H1 (cell line): ENCODE results near the gene KRTAP10-7. TPM values are rescaled to one million over a fixed set of nuclear protein-coding genes. Genes with fewer than 3 reads are reported as not detected.

ENCODE experiments used
- CHD2 ChIP-seq: IDR thresholded peaks from 2 replicates; pipeline ENCODE4 v1.6.1; 2012; ENCODE audit warnings: low read length, improper control_type of control experiment
- CHD7 ChIP-seq: fragments of 300-600 bp; sonication (generic); IDR thresholded peaks from 2 replicates; pipeline ENCODE4 v1.7.1; 2012; ENCODE audit warnings: low read length, moderate library complexity, mild to moderate bottlenecking, inconsistent platforms; ENCODE audit not compliant: insufficient replicate concordance
- MAFK ChIP-seq: IDR thresholded peaks from 2 replicates; pipeline ENCODE4 v1.6.1; 2012; ENCODE audit warnings: low read depth, mild to moderate bottlenecking, improper control_type of control experiment, low read length
- SAP30 ChIP-seq: fragments of 300-600 bp; sonication (generic); IDR thresholded peaks from 2 replicates; pipeline ENCODE4 v1.7.1; 2012; ENCODE audit warnings: low read length, moderate library complexity, mild to moderate bottlenecking, inconsistent platforms; ENCODE audit not compliant: insufficient read depth, insufficient replicate concordance
- SP1 ChIP-seq: IDR thresholded peaks from 2 replicates; pipeline ENCODE4 v1.6.1; 2011; ENCODE audit warnings: low read depth, low read length
- SP2 ChIP-seq: IDR thresholded peaks from 2 replicates; pipeline ENCODE4 v1.6.1; 2012; ENCODE audit warnings: mild to moderate bottlenecking, low read length, inconsistent platforms
- SRF ChIP-seq: IDR thresholded peaks from 2 replicates; pipeline ENCODE4 v1.6.1; 2011; ENCODE audit warnings: mild to moderate bottlenecking, low read depth, low read length, moderate library complexity
- TAF1 ChIP-seq: IDR thresholded peaks from 2 replicates; pipeline ENCODE4 v1.6.1; 2011; ENCODE audit warnings: mild to moderate bottlenecking, low read depth, low read length
- polyA plus RNA-seq, 7 experiments: library from polyadenylated mRNA; depleted of rRNA in 3 of 7; stranded (reverse) in 5 of 7; unstranded in 2 of 7; fragments of >200 nt in 5 of 7; fragments of 200-250 nt in 2 of 7; gene quantifications; 1 replicate in 5 of 7; 2 replicates in 1 of 7; 4 replicates in 1 of 7; pipeline versions ENCODE4 v1.2.1 to v1.2.3, GENCODE V29; 2011 to 2013; ENCODE audit warnings: missing spikeins in 2 of 7, mixed read lengths in 2 of 7
- total RNA-seq: library from RNA; stranded (reverse); fragmentation: NEBNext Ultra II Directional; extraction: Animal tissue kit (Norgen Biotek cat#: 25700); gene quantifications from 2 replicates; pipeline ENCODE4 v1.2.1, GENCODE V29; 2021
- TF ChIP-seq, protein P1 (sequence below): IDR thresholded peaks from 2 replicates; pipeline ENCODE4 v1.6.1; 2012; ENCODE audit warnings: inconsistent platforms

The KRTAP10-7 gene
- total and polyA plus RNA-seq, 2 of the 8 experiments (the other 6 are each of a cell fraction or from before 2014, with no cell fraction given): not detected

DNA sequence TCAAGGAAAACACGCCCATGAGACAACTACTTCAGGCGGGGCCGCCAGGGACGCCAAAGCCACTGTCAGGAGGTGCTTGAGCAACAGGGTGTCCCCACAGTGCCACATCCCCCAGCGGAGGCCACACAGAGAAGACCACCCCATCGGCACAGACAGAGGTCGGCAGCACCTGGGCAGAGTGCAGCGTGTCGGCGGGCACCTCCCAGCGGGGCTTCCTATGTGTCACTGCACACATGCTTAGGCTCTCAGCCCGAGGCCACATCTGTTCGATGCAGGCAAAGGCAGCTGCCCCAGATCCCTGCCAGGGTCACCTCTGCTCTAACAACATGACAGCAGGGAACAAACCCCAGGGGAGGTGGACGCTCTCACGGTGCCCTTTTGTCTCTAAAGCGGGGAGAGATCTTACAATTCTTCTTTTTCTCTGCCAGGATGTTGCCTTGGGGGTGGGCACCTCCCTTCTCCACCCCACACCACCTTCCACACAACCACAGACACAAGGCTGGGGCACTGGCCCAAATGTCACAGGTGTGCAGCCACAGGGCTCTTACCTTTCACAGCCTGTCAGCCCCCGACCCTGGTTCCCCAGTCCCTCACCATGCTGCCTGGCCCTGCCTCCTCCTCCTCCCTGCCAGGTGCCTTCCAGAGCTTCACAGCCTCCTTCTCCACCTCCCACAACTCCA lies 15.7 kb downstream of the KRTAP10-7 start (continued):
- TF ChIP-seq MAFK: no peak
- TF ChIP-seq TAF1: no peak
- no peak for TF ChIP-seq CHD2
- no peak for TF ChIP-seq CHD7
- no peak for TF ChIP-seq SP2
- TF ChIP-seq SAP30: no peak
- no peak for TF ChIP-seq SP1
- TF ChIP-seq, protein P1, sequence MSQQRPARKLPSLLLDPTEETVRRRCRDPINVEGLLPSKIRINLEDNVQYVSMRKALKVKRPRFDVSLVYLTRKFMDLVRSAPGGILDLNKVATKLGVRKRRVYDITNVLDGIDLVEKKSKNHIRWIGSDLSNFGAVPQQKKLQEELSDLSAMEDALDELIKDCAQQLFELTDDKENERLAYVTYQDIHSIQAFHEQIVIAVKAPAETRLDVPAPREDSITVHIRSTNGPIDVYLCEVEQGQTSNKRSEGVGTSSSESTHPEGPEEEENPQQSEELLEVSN: no peak
- TF ChIP-seq SRF: no peak
